Liver (tissue), 9 donors: ENCODE data around the gene APOF. TPM values are rescaled to one million over a fixed set of nuclear protein-coding genes. Genes with fewer than 3 reads are reported as not detected.
A peak's percentile ranks its signal among the peaks of the same experiment; 100 is the strongest.

Source experiments
- DNase-seq: peaks from one replicate; pipeline ENCODE4 v3.0.0-alpha.2; 2017; ENCODE audit warnings: low spot score
- H3K27ac ChIP-seq, 2 donors: one replicate each; pipeline ENCODE4 v1.7.0; 2013; ENCODE audit warnings: inconsistent platforms in 2 of 2, low read length in 2 of 2, control low read depth in 1 of 2, low read depth in 1 of 2, mild to moderate bottlenecking in 1 of 2
- H3K27me3 ChIP-seq, 4 donors: one replicate each; pipeline versions ENCODE4 v1.6.1 to v1.7.0; 2013; ENCODE audit warnings: low read length in 3 of 4, inconsistent platforms in 1 of 4, mild to moderate bottlenecking in 1 of 4, moderate library complexity in 1 of 4; ENCODE audit not compliant: control insufficient read depth in 4 of 4, insufficient read depth in 4 of 4
- H3K36me3 ChIP-seq, 4 donors: one replicate each; pipeline versions ENCODE4 v1.6.1 to v1.7.0; 2013; ENCODE audit warnings: low read length in 3 of 4, mild to moderate bottlenecking in 3 of 4, low read depth in 1 of 4, moderate library complexity in 1 of 4; ENCODE audit not compliant: control insufficient read depth in 4 of 4, insufficient read depth in 3 of 4
- H3K4me1 ChIP-seq, 4 donors: one replicate each; pipeline versions ENCODE4 v1.6.1 to v1.7.0; 2013; ENCODE audit warnings: low read length in 3 of 4, mild to moderate bottlenecking in 3 of 4, moderate library complexity in 1 of 4; ENCODE audit not compliant: control insufficient read depth in 4 of 4, insufficient read depth in 4 of 4
- H3K4me3 ChIP-seq, 3 donors: one replicate each; pipeline versions ENCODE4 v1.6.1 to v1.7.0; 2013; ENCODE audit warnings: low read length in 3 of 3, control low read depth in 1 of 3, low read depth in 1 of 3, mild to moderate bottlenecking in 1 of 3
- H3K9ac ChIP-seq, 2 donors: one replicate each; pipeline ENCODE4 v1.7.0; 2013; ENCODE audit warnings: low read length in 2 of 2, mild to moderate bottlenecking in 2 of 2, moderate library complexity in 2 of 2, control low read depth in 1 of 2, low read depth in 1 of 2
- H3K9me3 ChIP-seq, 4 donors: one replicate each; pipeline versions ENCODE4 v1.6.1 to v1.7.0; 2013; ENCODE audit warnings: low read length in 3 of 4; ENCODE audit not compliant: control insufficient read depth in 4 of 4
- EGR1 ChIP-seq, 2 donors: IDR thresholded peaks; 2 replicates each; pipeline ENCODE4 v1.6.1; 2016 to 2018; ENCODE audit warnings: antibody characterized with exemption in 2 of 2, low read depth in 2 of 2
- FOXA1 ChIP-seq: IDR thresholded peaks from 2 replicates; pipeline ENCODE4 v1.6.1; 2016; ENCODE audit warnings: antibody characterized with exemption
- FOXA2 ChIP-seq: IDR thresholded peaks from 2 replicates; pipeline ENCODE4 v1.6.1; 2016; ENCODE audit warnings: antibody characterized with exemption
- GABPA ChIP-seq, 2 donors: IDR thresholded peaks in 1 of 2; conservative IDR thresholded peaks in 1 of 2; 2 replicates each; pipeline ENCODE4 v1.6.1; 2016; ENCODE audit warnings: antibody characterized with exemption in 2 of 2, mild to moderate bottlenecking in 1 of 2, moderate library complexity in 1 of 2
- HNF4A ChIP-seq, 2 donors: conservative IDR thresholded peaks; 2 replicates each; pipeline ENCODE4 v1.6.1; 2016; ENCODE audit warnings: antibody characterized with exemption in 2 of 2, mild to moderate bottlenecking in 2 of 2
- HNF4G ChIP-seq: IDR thresholded peaks from 2 replicates; pipeline ENCODE4 v1.6.1; 2016; ENCODE audit warnings: antibody characterized with exemption
- JUND ChIP-seq, 2 donors: IDR thresholded peaks; 2 replicates each; pipeline ENCODE4 v1.6.1; 2016; ENCODE audit warnings: antibody characterized with exemption in 2 of 2
- NR2F2 ChIP-seq: IDR thresholded peaks from 2 replicates; pipeline ENCODE4 v1.6.1; 2016; ENCODE audit warnings: antibody characterized with exemption
- RAD21 ChIP-seq, 2 donors: IDR thresholded peaks; 2 replicates each; pipeline ENCODE4 v1.6.1; 2016; ENCODE audit warnings: antibody characterized with exemption in 2 of 2, mild to moderate bottlenecking in 2 of 2
- RXRA ChIP-seq, 2 donors: IDR thresholded peaks; 2 replicates each; pipeline ENCODE4 v1.6.1; 2017 to 2018; ENCODE audit warnings: antibody characterized with exemption in 2 of 2, mild to moderate bottlenecking in 1 of 2
- SP1 ChIP-seq: IDR thresholded peaks from 2 replicates; pipeline ENCODE4 v1.6.1; 2018; ENCODE audit warnings: antibody characterized with exemption, mild to moderate bottlenecking
- TAF1 ChIP-seq: conservative IDR thresholded peaks from 2 replicates; pipeline ENCODE4 v1.6.1; 2016; ENCODE audit warnings: antibody characterized with exemption, mild to moderate bottlenecking
- YY1 ChIP-seq: IDR thresholded peaks from 2 replicates; pipeline ENCODE4 v1.6.1; 2016; ENCODE audit warnings: antibody characterized with exemption, mild to moderate bottlenecking
- WGBS: extraction: QIAGEN DNeasy Blood & Tissue Kit; methylation state at CpG from one replicate; pipeline ENCODE4 v1.1.7; 2013; 5-methylcytosine and 5-hydroxymethylcytosine counted together
- polyA plus RNA-seq, 2 donors: library from polyadenylated mRNA; stranded (reverse) in 1 of 2; unstranded in 1 of 2; fragments of 200-250 nt in 1 of 2; fragments of >200 nt in 1 of 2; fragmentation: Nextera tagmentation in 1 of 2; extraction: Ambion mirVana in 1 of 2; gene quantifications; one replicate each; pipeline versions ENCODE4 v1.2.1 to v1.2.3, GENCODE V29; 2013 to 2015
- total RNA-seq, 2 donors: library from RNA; depleted of rRNA; stranded (reverse); fragments of >200 nt; gene quantifications; one replicate each; pipeline ENCODE4 v1.2.3, GENCODE V29; 2014
- TF ChIP-seq, protein P1 (sequence below): IDR thresholded peaks from 2 replicates; pipeline ENCODE4 v1.6.1; 2016; ENCODE audit warnings: antibody characterized with exemption
- TF ChIP-seq, protein P2 (sequence below): IDR thresholded peaks from 2 replicates; pipeline ENCODE4 v1.6.1; 2016; ENCODE audit warnings: antibody characterized with exemption, mild to moderate bottlenecking
- TF ChIP-seq, protein P3 (sequence below): IDR thresholded peaks from 2 replicates; pipeline ENCODE4 v1.6.1; 2016; ENCODE audit warnings: antibody characterized with exemption
- TF ChIP-seq, protein P4 (sequence below): fragments of 150-350 bp; IDR thresholded peaks from 2 replicates; pipeline ENCODE4 v1.5.1; 2017; ENCODE audit warnings: improper control_type of control experiment, low read depth, low read length; ENCODE audit not compliant: missing input control
- TF ChIP-seq, protein P5 (sequence below): IDR thresholded peaks from 2 replicates; pipeline ENCODE4 v1.6.1; 2016; ENCODE audit warnings: antibody characterized with exemption
- donor health status: healthy.
- donor health status: healthy.
- donor health status: healthy.
- donor health status: healthy.
- donor health status: healthy.

The APOF gene, protein sequence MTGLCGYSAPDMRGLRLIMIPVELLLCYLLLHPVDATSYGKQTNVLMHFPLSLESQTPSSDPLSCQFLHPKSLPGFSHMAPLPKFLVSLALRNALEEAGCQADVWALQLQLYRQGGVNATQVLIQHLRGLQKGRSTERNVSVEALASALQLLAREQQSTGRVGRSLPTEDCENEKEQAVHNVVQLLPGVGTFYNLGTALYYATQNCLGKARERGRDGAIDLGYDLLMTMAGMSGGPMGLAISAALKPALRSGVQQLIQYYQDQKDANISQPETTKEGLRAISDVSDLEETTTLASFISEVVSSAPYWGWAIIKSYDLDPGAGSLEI
- total RNA-seq: 100 to 1,000 TPM in 1 of 2 donors, 10 to 100 TPM in 1; 11.9 to 109 TPM
- polyA plus RNA-seq: 100 to 1,000 TPM; 203 to 335 TPM

DNA sequence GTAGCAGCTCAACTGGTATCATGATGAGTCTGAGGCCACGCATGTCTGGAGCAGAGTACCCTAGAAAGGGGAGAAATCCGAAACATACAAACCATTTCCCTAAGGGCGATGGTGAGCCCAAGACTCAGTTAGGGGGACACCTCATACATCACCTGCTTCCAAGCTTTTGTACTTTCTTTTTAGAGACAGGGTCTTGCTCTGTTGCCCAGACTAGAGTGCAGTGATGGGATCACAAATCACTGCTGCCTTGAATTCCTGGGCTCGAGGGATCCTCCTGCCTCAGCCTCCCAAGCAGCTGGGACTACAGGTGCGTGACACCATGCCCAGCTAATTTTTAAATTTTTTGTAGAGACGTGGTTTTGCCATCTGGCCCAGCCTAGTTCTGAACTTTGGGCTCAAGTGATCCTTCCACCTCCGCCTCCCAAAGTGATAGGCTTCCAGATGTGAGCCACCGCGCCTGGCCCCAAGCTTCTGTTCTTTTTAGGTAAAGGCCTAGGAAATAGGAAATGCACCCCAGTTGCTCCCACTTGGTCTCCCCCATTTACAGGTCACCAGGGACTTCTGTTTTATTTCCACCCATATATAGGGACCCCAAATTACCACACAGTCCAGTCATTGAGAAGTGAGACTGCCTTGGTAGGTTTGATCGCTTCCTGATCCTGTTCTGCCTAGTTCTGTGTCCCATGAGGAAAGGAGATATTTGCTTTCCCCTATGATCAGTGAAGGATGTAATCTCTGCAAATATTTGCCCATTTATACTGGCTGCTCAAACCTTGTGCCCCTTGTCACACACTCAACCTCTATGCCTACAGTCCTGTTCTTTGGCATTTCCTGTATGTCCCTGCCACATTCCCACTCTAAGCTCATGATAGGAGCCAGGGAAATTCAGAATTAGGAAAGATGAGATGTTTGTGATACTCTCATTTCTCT, at the start of gene APOF:
Gene APOF, minus strand, starts transcription at position 728 of the 930 bp plus-strand sequence. Its CDS starts 112 bp downstream, at position 616.
- Histone ChIP-seq H3K4me1 (peaks cover 14 to 33% (median 24%) of the 10 kb centered on the region in 4 donors), H3K36me3 (no peaks in the 10 kb centered on the region), H3K4me3 (peak within 1 kb of the TSS; percentile 45 to 93 (median 80)), H3K27me3 (no peaks in the 10 kb centered on the region), H3K9me3 (no peaks in the 10 kb centered on the region), H3K27ac (peak within 1 kb of the TSS; percentile 75 to 92), H3K9ac (peak within 1 kb of the TSS; percentile 84 to 85)
- TF ChIP-seq, protein P1, sequence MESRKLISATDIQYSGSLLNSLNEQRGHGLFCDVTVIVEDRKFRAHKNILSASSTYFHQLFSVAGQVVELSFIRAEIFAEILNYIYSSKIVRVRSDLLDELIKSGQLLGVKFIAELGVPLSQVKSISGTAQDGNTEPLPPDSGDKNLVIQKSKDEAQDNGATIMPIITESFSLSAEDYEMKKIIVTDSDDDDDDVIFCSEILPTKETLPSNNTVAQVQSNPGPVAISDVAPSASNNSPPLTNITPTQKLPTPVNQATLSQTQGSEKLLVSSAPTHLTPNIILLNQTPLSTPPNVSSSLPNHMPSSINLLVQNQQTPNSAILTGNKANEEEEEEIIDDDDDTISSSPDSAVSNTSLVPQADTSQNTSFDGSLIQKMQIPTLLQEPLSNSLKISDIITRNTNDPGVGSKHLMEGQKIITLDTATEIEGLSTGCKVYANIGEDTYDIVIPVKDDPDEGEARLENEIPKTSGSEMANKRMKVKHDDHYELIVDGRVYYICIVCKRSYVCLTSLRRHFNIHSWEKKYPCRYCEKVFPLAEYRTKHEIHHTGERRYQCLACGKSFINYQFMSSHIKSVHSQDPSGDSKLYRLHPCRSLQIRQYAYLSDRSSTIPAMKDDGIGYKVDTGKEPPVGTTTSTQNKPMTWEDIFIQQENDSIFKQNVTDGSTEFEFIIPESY: peak; percentile 58
- TF ChIP-seq NR2F2: no peak
- TF ChIP-seq, protein P2, sequence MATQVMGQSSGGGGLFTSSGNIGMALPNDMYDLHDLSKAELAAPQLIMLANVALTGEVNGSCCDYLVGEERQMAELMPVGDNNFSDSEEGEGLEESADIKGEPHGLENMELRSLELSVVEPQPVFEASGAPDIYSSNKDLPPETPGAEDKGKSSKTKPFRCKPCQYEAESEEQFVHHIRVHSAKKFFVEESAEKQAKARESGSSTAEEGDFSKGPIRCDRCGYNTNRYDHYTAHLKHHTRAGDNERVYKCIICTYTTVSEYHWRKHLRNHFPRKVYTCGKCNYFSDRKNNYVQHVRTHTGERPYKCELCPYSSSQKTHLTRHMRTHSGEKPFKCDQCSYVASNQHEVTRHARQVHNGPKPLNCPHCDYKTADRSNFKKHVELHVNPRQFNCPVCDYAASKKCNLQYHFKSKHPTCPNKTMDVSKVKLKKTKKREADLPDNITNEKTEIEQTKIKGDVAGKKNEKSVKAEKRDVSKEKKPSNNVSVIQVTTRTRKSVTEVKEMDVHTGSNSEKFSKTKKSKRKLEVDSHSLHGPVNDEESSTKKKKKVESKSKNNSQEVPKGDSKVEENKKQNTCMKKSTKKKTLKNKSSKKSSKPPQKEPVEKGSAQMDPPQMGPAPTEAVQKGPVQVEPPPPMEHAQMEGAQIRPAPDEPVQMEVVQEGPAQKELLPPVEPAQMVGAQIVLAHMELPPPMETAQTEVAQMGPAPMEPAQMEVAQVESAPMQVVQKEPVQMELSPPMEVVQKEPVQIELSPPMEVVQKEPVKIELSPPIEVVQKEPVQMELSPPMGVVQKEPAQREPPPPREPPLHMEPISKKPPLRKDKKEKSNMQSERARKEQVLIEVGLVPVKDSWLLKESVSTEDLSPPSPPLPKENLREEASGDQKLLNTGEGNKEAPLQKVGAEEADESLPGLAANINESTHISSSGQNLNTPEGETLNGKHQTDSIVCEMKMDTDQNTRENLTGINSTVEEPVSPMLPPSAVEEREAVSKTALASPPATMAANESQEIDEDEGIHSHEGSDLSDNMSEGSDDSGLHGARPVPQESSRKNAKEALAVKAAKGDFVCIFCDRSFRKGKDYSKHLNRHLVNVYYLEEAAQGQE: peak; percentile 89
- peak; percentile 90 for TF ChIP-seq YY1
- TF ChIP-seq RXRA (IDR thresholded peaks at IDR 0.05): peak; percentile 71 to 89
- TF ChIP-seq, protein P3, sequence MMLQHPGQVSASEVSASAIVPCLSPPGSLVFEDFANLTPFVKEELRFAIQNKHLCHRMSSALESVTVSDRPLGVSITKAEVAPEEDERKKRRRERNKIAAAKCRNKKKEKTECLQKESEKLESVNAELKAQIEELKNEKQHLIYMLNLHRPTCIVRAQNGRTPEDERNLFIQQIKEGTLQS: peak; percentile 12
- peak; percentile 78 for TF ChIP-seq FOXA2
- TF ChIP-seq RAD21 (IDR thresholded peaks at IDR 0.05): peak; percentile 40 to 53
- TF ChIP-seq HNF4G: peak; percentile 20
- TF ChIP-seq FOXA1: no peak
- TF ChIP-seq EGR1 (IDR thresholded peaks at IDR 0.05; ENCODE audit: low read depth in 2 of 2): peak in 1 of 2 donors; percentile 68
- peak; percentile 59 to 70 for TF ChIP-seq JUND (IDR thresholded peaks at IDR 0.05)
- TF ChIP-seq GABPA (IDR thresholded peaks at IDR 0.05 in 1 of 2, conservative IDR thresholded peaks at IDR 0.05 in 1 of 2): peak in 1 of 2 donors; percentile 74
- TF ChIP-seq, protein P4, sequence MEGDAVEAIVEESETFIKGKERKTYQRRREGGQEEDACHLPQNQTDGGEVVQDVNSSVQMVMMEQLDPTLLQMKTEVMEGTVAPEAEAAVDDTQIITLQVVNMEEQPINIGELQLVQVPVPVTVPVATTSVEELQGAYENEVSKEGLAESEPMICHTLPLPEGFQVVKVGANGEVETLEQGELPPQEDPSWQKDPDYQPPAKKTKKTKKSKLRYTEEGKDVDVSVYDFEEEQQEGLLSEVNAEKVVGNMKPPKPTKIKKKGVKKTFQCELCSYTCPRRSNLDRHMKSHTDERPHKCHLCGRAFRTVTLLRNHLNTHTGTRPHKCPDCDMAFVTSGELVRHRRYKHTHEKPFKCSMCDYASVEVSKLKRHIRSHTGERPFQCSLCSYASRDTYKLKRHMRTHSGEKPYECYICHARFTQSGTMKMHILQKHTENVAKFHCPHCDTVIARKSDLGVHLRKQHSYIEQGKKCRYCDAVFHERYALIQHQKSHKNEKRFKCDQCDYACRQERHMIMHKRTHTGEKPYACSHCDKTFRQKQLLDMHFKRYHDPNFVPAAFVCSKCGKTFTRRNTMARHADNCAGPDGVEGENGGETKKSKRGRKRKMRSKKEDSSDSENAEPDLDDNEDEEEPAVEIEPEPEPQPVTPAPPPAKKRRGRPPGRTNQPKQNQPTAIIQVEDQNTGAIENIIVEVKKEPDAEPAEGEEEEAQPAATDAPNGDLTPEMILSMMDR: no peak
- TF ChIP-seq, protein P5, sequence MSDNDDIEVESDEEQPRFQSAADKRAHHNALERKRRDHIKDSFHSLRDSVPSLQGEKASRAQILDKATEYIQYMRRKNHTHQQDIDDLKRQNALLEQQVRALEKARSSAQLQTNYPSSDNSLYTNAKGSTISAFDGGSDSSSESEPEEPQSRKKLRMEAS: peak; percentile 89
- TF ChIP-seq HNF4A (conservative IDR thresholded peaks at IDR 0.05): peak; percentile 70 to 88
- peak; percentile 79 for TF ChIP-seq SP1
- TF ChIP-seq TAF1: peak; percentile 96
- 50% methylated on average over 10 of the region's 10 CpGs for WGBS
- DNase-seq: no peak
